GM12892 (cell line): ENCODE results near the gene METAP1.
"Not testable (repeated sequence)": the region's sequence is repeated elsewhere in the genome, so short reads cannot be mapped to it uniquely, and the experiment has no call there.

ENCODE experiments used
- DNase-seq: peaks from one replicate; pipeline ENCODE4 v3.0.0; 2011; ENCODE audit not compliant: insufficient read length
- FAIRE-seq: peaks from 2 replicates; lab custom pipeline; 2011; peaks lifted over from hg19 to GRCh38; lab: Jason Lieb, UNC
- POLR2A ChIP-seq: IDR thresholded peaks from 2 replicates; pipeline ENCODE4 v1.6.1; 2011; ENCODE audit warnings: low read depth, low read length, control low read depth
- POLR2AphosphoS5 ChIP-seq: IDR thresholded peaks from 2 replicates; pipeline ENCODE4 v1.6.1; 2011; ENCODE audit warnings: low read depth, low read length, control low read depth
- TAF1 ChIP-seq: IDR thresholded peaks from 2 replicates; pipeline ENCODE4 v1.6.1; 2011; ENCODE audit warnings: low read depth, mild to moderate bottlenecking, control low read depth, low read length, borderline replicate concordance

The METAP1 gene

DNA sequence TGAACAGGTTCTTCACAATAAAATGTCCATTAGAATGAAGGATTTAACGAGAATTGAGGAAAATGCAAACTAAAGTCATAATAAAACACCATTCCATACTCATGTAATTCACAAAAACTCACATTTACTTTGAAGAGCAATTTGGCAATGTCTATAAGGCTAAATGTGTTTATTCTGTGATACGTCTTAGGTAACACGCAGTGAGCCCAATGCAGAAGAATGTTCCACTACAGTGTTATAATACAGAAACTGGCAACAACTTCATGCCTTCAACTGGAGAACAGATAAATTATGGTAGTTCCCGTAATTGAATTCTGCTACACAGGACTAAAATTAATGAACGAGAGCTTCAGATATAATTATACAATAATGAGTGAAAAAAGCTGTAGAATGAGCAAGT is 75.6 kb downstream of the METAP1 start:
- TF ChIP-seq TAF1, result no peak
- no peak for TF ChIP-seq POLR2A
- no peak for TF ChIP-seq POLR2AphosphoS5
- FAIRE-seq (no peak), DNase-seq (no peak)

DNA sequence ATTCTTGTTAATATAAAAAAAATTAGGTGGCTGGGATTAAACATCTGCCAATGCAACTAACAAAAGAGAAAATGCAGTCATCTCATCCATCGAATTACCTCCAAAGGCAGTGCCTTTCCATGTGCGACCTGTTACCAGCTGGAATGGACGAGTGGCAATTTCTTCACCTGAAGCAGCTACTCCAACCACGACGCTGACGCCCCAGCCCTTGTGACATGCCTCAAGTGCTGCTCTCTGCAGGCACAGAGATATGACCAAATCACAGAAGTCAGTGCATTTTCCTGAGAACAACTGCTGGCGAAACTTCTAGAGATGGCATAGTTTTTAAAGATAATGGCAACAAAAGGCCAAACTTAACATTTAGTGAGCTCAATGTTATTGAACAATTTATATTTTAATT is 79.3 kb downstream of the METAP1 start:
- no peak for FAIRE-seq
- DNase-seq, result no peak
- TF ChIP-seq POLR2AphosphoS5 (no peak), TAF1 (no peak), POLR2A (no peak)

DNA sequence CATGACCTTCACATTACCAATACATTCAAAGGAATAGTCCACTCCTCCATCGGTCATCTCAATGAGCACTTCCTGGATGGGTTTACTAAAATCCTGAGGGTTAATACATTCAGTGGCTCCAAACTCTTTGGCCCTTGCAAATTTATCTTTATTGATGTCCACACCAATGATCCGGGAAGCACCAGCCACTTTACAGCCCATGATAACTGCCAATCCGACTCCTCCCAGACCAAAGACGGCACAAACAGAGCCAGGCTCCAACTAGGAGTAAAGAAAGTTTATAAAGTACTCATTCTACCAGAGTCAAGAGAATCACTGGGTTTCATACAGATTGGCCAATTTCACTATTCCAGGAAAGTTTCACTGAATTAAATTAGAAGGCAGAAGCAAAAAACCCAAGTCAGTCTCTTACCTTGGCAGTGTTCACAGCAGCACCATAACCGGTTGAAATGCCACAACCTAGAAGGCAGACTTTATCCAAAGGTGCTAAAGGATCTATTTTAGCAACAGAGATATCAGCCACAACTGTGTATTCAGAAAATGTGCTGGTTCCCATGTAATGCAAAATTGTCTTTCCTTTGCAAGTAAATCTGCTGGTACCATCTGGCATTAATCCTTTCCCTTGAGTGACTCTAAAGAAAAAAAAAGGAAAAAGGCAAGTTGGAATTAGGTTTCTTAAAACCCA is 80.9 kb downstream of the METAP1 start:
- DNase-seq (no peak), FAIRE-seq (no peak)

DNA sequence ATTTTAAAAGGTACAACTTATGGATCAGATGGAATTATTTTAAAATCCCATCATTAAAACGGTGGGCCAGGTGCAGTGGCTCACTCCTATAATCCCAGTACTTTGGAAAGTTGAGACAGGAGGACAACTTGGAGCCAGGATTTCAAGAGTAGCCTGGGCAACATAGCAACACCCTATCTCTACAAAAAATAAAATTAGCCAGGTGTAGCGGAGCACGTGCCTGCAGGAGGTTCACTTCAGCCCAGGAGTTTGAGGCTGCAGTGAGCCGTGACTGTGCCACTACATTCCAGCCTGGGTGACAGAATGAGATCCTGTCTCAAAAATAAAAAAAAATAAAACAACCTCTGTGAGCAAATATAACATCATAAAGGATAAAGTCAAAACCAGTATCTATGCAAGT is 81.7 kb downstream of the METAP1 start:
- TF ChIP-seq TAF1 (no peak), POLR2A (no peak), POLR2AphosphoS5 (no peak)
- DNase-seq (no peak), FAIRE-seq (no peak)

More for the DNA sequence above, 80.9 kb downstream of the METAP1 start:
- no peak for TF ChIP-seq POLR2A
- no peak for TF ChIP-seq TAF1
- TF ChIP-seq POLR2AphosphoS5, result no peak

DNA sequence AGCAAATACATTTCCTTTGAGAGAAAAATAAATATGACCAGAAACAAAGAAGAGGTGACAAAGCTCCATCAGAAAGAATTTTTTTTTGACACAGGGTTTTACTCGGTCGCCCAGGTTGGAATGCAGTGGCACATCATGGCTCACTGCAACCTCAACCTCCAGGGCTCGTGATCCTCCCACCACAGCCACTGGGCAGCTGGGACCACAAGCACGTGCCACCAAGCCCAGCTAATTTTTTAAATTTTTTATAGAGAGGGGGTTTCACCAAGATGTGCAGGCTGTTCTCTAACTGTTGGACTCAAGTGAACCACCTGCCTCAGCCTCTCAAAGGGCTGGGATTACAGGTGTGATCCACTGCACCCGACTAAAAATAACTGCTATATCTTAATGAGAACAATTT is 82.8 kb downstream of the METAP1 start:
- FAIRE-seq, result no peak

DNA sequence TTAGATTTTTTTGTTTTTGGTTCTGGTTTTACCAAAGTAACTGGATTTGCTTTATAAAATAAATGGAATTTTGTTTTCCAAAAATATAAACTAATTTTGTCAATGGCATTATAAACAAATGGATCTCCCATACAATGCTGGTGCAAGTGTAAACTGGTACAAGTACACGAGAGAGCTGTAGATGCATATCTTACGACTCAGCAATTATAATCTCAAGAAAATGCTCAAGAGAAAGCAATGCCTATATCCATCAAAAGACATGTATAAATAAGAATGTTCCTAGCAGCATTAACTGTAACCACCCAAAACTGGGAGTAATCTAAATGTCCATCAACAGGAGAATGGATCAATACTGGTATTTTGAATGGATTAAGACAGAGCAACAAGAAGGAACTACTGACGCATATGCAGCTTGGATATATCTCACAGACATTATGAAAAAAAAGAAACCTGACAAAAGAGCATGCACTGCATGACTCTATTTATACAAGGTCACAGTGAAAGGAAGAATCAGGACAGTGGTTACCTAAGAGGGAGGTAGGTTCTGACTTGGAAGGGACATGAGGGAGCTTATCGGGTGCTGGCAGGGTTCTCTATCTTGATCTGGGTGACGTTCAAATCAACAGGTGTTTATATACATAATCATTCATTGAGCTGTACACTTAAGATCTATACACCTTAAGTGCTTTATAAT is 83.6 kb downstream of the METAP1 start:
- TF ChIP-seq POLR2AphosphoS5, result no peak
- no peak for TF ChIP-seq POLR2A
- no peak for FAIRE-seq

More for the DNA sequence above, 82.8 kb downstream of the METAP1 start:
- TF ChIP-seq TAF1 (no peak), POLR2A (no peak), POLR2AphosphoS5 (no peak)
- DNase-seq, result no peak

DNA sequence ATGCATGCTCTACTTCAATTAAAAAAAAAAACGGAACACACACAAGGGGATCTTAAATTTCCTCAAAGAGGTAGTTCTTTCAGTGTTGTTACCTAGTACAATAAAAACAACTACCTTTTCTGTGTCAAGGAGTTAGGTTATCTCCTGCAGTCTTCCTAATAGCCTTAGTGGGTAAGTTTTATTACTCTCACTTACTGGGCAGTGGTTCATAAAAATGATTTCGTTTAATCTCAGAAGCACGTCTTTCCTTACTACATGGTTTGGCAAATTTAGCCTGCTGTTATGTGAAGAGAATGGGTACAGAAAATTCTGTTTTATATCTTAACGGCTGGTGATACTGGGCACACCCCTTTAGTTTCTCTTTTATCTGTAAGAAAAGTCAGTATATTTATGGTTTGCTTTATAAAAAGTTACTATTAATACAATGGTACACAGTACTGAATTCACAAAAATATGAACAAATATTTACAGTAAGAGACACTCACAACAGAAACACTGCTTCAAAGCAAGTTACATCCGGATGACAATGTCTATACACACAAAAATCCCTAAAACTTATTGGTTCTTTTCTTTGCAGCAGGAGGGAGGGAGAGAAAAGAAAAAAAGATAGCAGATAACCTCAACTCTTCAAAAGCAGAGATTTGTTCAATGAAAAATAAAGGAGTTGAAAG is 84.2 kb downstream of the METAP1 start:
- DNase-seq (no peak), FAIRE-seq (no peak)
- TF ChIP-seq POLR2AphosphoS5, result no peak
- TF ChIP-seq TAF1, result no peak
- no peak for TF ChIP-seq POLR2A

More for the DNA sequence above, 83.6 kb downstream of the METAP1 start:
- DNase-seq, result no peak

DNA sequence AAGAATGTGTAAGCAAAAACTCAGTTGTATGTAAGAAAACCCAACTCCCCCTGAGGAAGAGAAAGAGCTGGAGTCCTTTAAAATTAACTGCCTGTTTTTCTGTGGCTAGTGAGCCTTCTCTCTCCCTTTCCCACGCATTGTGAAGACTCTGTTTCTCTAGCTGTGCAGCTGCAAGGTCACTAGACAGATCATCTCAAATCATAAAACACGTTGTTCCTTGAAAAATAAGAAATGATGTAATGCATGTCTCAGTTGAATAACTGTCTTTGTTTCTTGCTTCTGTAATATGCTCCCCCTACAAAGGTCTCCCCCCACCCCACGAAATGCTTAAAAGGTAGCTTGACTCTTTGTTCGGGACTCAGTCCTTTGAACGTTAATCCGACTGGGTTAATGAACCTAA is 85.3 kb downstream of the METAP1 start:
- not testable (repeated sequence) for FAIRE-seq, DNase-seq

DNA sequence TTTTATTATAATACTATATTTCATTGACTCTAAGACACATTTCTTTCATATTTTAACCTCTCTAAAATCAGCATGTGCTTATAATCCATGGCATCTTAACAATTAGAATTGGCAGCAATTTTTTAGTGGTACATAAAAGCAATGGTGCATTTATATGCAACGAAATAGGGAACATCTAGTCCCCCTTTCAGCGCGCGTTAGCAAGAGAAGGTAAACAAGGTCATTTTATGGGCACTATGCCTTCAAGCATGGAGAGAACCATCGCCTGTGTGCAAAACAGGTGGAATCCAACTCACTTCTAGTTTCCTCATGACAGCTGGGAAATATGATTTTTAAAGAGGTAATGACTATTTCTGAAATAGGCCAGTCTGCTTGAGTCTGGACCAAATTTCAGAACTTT is 86.7 kb downstream of the METAP1 start:
- FAIRE-seq, result no peak
- DNase-seq, result no peak
- no peak for TF ChIP-seq TAF1
- TF ChIP-seq POLR2A, result no peak
- TF ChIP-seq POLR2AphosphoS5, result no peak

DNA sequence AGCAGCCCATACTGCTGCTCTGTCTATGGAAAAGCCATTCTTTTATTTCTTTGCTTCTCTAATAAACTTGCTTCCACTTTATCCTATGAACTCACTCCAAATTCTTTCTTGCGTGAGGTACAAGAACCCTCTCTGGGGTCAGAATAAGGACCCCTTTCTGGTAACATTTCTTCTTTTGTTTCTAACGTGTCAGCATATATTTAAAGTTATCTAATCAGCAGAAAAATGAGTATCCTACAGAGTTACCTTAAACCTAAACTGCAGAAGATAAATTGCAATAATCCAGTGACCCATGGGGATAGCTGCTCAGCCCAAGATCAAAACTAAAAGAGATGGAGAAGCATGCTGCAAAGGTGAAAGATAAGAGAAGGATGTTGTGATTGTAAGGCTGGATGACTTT is 89.1 kb downstream of the METAP1 start:
- DNase-seq (no peak), FAIRE-seq (no peak)
- no peak for TF ChIP-seq POLR2A
- TF ChIP-seq POLR2AphosphoS5, result no peak
- TF ChIP-seq TAF1, result no peak

DNA sequence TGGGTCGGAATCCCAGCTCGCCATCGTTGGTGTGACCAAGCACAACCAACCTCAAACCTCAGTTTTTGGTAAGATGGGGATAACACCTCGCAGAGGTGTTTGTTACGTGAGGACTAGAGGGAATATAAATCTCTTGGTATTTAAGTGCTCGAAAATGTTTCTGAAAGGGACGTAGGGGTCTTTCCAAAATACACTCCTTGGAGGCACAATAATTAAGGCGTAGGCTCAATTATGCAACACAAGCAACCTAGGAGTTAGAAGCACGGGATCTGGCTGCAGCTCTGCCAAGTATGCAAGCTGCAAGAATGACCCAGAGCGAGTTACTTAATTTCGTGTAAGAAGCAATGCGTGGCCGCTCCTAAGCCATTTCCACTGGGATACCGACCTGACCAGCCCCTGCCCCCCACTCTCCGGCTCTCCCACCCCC is 92.5 kb downstream of the METAP1 start:
- FAIRE-seq, result no peak
- peak; percentile 12 for DNase-seq
- TF ChIP-seq POLR2AphosphoS5 (no peak), POLR2A (no peak), TAF1 (no peak)
